WTC11 (cell line): ENCODE measurements around the gene SUV39H2. TPM values are rescaled to one million over a fixed set of nuclear protein-coding genes. Genes with fewer than 3 reads are reported as not detected.

Experiments used
- ATAC-seq: fragments of 200-7000 bp; cut with Tn5 transposase; 2 replicates; pipeline ENCODE4 v1.10.0; 2021; ENCODE audit warnings: mild to moderate bottlenecking, moderate library complexity
- CTCF ChIA-PET: fragments of 300-600 bp; sonication (Branson Sonifier 250); formaldehyde crosslinking; loops from one replicate; lab custom pipeline; 2021; ENCODE audit warnings: antibody characterized with exemption; lab: Charles Lee
- POLR2A ChIA-PET: fragments of 350-600 bp; sonication (Branson Sonifier 250); formaldehyde crosslinking; loops from one replicate; lab custom pipeline; 2021; ENCODE audit warnings: antibody characterized with exemption; lab: Charles Lee
- DNase-seq: peaks from one replicate; pipeline ENCODE4 v3.0.0; 2021; ENCODE audit warnings: low spot score
- H3K27ac Mint-ChIP-seq: 2 replicates; pipeline ENCODE4 v1.8.0; 2021; ENCODE audit warnings: mixed read lengths
- H3K27me3 Mint-ChIP-seq: 2 replicates; pipeline ENCODE4 v1.8.0; 2021; ENCODE audit warnings: low read depth, mild to moderate bottlenecking, moderate library complexity, mixed read lengths
- H3K36me3 Mint-ChIP-seq: 2 replicates; pipeline ENCODE4 v1.8.0; 2021; ENCODE audit warnings: mixed read lengths
- H3K4me1 Mint-ChIP-seq: 2 replicates; pipeline ENCODE4 v1.8.0; 2022; ENCODE audit warnings: mixed read lengths
- H3K4me3 Mint-ChIP-seq: 2 replicates; pipeline ENCODE4 v1.8.0; 2021; ENCODE audit warnings: mild to moderate bottlenecking, moderate library complexity, mixed read lengths
- H3K9me3 Mint-ChIP-seq: 2 replicates; pipeline ENCODE4 v1.8.0; 2021; ENCODE audit warnings: mixed read lengths
- ATF1 ChIP-seq: sonication (generic); formaldehyde crosslinking; IDR thresholded peaks from 2 replicates; pipeline ENCODE4 v1.8.1; 2023; ENCODE audit warnings: mild to moderate bottlenecking, moderate library complexity, missing genetic modification reagents
- ATF3 ChIP-seq: sonication (generic); formaldehyde crosslinking; conservative IDR thresholded peaks from 2 replicates; pipeline ENCODE4 v1.8.1; 2022; ENCODE audit warnings: mild to moderate bottlenecking, missing genetic modification reagents
- ATF6 ChIP-seq: sonication (generic); formaldehyde crosslinking; IDR thresholded peaks from 2 replicates; pipeline ENCODE4 v1.8.1; 2023; ENCODE audit warnings: mild to moderate bottlenecking, missing genetic modification reagents
- CREB1 ChIP-seq: sonication (generic); formaldehyde crosslinking; IDR thresholded peaks from 2 replicates; pipeline ENCODE4 v1.8.0; 2023; ENCODE audit warnings: mild to moderate bottlenecking, missing genetic modification reagents
- E2F1 ChIP-seq: sonication (generic); formaldehyde crosslinking; IDR thresholded peaks from 2 replicates; pipeline ENCODE4 v1.8.0; 2022; ENCODE audit warnings: mild to moderate bottlenecking, missing genetic modification reagents
- E2F4 ChIP-seq: sonication (generic); formaldehyde crosslinking; IDR thresholded peaks from 2 replicates; pipeline ENCODE4 v1.8.1; 2022; ENCODE audit warnings: low read depth, mild to moderate bottlenecking, moderate library complexity, missing genetic modification reagents, borderline replicate concordance
- ELF4 ChIP-seq: sonication (generic); formaldehyde crosslinking; IDR thresholded peaks from 2 replicates; pipeline ENCODE4 v1.8.1; 2022; ENCODE audit warnings: low read depth, mild to moderate bottlenecking, moderate library complexity, missing genetic modification reagents
- EMX1 ChIP-seq: fragments of 250-450 bp; sonication (Bioruptor Pico); IDR thresholded peaks from 2 replicates; pipeline ENCODE4 v1.8.0; 2021; ENCODE audit warnings: mild to moderate bottlenecking
- GABPB1 ChIP-seq: sonication (generic); formaldehyde crosslinking; IDR thresholded peaks from 2 replicates; pipeline ENCODE4 v1.8.1; 2023; ENCODE audit warnings: mild to moderate bottlenecking, missing genetic modification reagents
- IRF2 ChIP-seq: sonication (generic); formaldehyde crosslinking; IDR thresholded peaks from 2 replicates; pipeline ENCODE4 v1.8.0; 2022; ENCODE audit warnings: low read depth, missing genetic modification reagents, borderline replicate concordance
- JUN ChIP-seq: sonication (generic); formaldehyde crosslinking; IDR thresholded peaks from 2 replicates; pipeline ENCODE4 v1.8.0; 2023; ENCODE audit warnings: mild to moderate bottlenecking, missing genetic modification reagents
- MAX ChIP-seq: sonication (generic); formaldehyde crosslinking; IDR thresholded peaks from 2 replicates; pipeline ENCODE4 v1.8.0; 2022; ENCODE audit warnings: mild to moderate bottlenecking, missing genetic modification reagents
- MLX ChIP-seq: sonication (generic); formaldehyde crosslinking; IDR thresholded peaks from 2 replicates; pipeline ENCODE4 v1.8.1; 2023; ENCODE audit warnings: mild to moderate bottlenecking, missing genetic modification reagents, moderate library complexity
- MXD4 ChIP-seq: fragments of 250-450 bp; sonication (Bioruptor Pico); IDR thresholded peaks from 2 replicates; pipeline ENCODE4 v1.8.0; 2021; ENCODE audit warnings: mild to moderate bottlenecking, moderate library complexity, borderline replicate concordance
- NFE2L1 ChIP-seq: sonication (generic); formaldehyde crosslinking; IDR thresholded peaks from 2 replicates; pipeline ENCODE4 v1.8.1; 2023; ENCODE audit warnings: missing genetic modification reagents
- NR3C1 ChIP-seq: sonication (generic); formaldehyde crosslinking; conservative IDR thresholded peaks from 2 replicates; pipeline ENCODE4 v1.8.1; 2023; ENCODE audit warnings: low read depth, mild to moderate bottlenecking, missing genetic modification reagents
- SMAD4 ChIP-seq: sonication (generic); formaldehyde crosslinking; IDR thresholded peaks from 2 replicates; pipeline ENCODE4 v1.8.0; 2022; ENCODE audit warnings: mild to moderate bottlenecking, missing genetic modification reagents
- SOX15 ChIP-seq: fragments of 250-450 bp; sonication (Bioruptor Pico); IDR thresholded peaks from 2 replicates; pipeline ENCODE4 v1.9.0; 2021; ENCODE audit warnings: mild to moderate bottlenecking
- TEAD4 ChIP-seq: sonication (generic); formaldehyde crosslinking; IDR thresholded peaks from 2 replicates; pipeline ENCODE4 v1.8.0; 2022; ENCODE audit warnings: mild to moderate bottlenecking, missing genetic modification reagents
- ZBTB43 ChIP-seq: sonication (generic); formaldehyde crosslinking; IDR thresholded peaks from 2 replicates; pipeline ENCODE4 v1.8.1; 2023; ENCODE audit warnings: mild to moderate bottlenecking, missing genetic modification reagents
- ZNF121 ChIP-seq: sonication (generic); formaldehyde crosslinking; IDR thresholded peaks from 2 replicates; pipeline ENCODE4 v1.8.0; 2023; ENCODE audit warnings: missing genetic modification reagents
- ZNF263 ChIP-seq: sonication (generic); formaldehyde crosslinking; IDR thresholded peaks from 2 replicates; pipeline ENCODE4 v1.8.1; 2022; ENCODE audit warnings: low read depth, mild to moderate bottlenecking, moderate library complexity, missing genetic modification reagents
- ZSCAN18 ChIP-seq: fragments of 250-450 bp; sonication (Bioruptor Pico); IDR thresholded peaks from 2 replicates; pipeline ENCODE4 v2.1.2; 2022; ENCODE audit warnings: mild to moderate bottlenecking, moderate library complexity
- total RNA-seq: library from RNA; stranded (reverse); gene quantifications from 3 replicates; pipeline ENCODE4 v1.2.3, GENCODE V29; 2021

Gene SUV39H2
- total RNA-seq, 1 experiment from 2014 or later: 41.4 TPM

GRCh38 chr10:14909101-14909500 lies 30.4 kb downstream of the SUV39H2 start (continued):
- TF ChIP-seq E2F4 (CRISPR knock-in tag) (no peak), E2F1 (CRISPR knock-in tag) (no peak)
- TF ChIP-seq, all 79 proteins: peak for 0

GRCh38 chr10:14910953-14911352 lies 32.3 kb downstream of the SUV39H2 start:
- CTCF ChIA-PET: no interaction called here
- Mint-ChIP-seq H3K36me3 (peaks cover 94% of the 10 kb centered on the region), H3K9me3 (peaks cover 53% of the 10 kb centered on the region), H3K27me3 (no peaks in the 10 kb centered on the region), H3K27ac (no peak overlapping the region), H3K4me1 (peaks cover 2% of the 10 kb centered on the region; the same call in 1 of the 2 replicates), H3K4me3 (no peak overlapping the region)
- DNase-seq: no peak
- POLR2A ChIA-PET: no interaction called here
- TF ChIP-seq ZSCAN18 (CRISPR knock-in tag) (no peak), ZNF121 (no peak), ATF3 (CRISPR knock-in tag) (no peak), ELF4 (no peak), JUN (CRISPR knock-in tag) (no peak), NR3C1 (CRISPR knock-in tag) (no peak), ATF6 (no peak), IRF2 (CRISPR knock-in tag) (no peak), NFE2L1 (CRISPR knock-in tag) (no peak), SMAD4 (no peak), EMX1 (CRISPR knock-in tag) (no peak), ATF1 (CRISPR knock-in tag) (no peak), CREB1 (no peak), MAX (CRISPR knock-in tag) (no peak), MXD4 (CRISPR knock-in tag) (no peak), SOX15 (CRISPR knock-in tag) (no peak), TEAD4 (CRISPR knock-in tag) (no peak), ZNF263 (no peak), GABPB1 (no peak)
- no peak for ATAC-seq

- POLR2A ChIA-PET: interaction anchor here (1.5 kb wide), 1 partner anchor 34 kb away, joined by 4 read pairs; no protein-coding TSS in a partner anchor
- peaks cover 62% of the 10 kb centered on the region for H3K9me3 Mint-ChIP-seq
- no peaks in the 10 kb centered on the region for H3K27me3 Mint-ChIP-seq
- H3K36me3 Mint-ChIP-seq: peaks cover 94% of the 10 kb centered on the region
- DNase-seq: no peak
- peaks cover 2% of the 10 kb centered on the region; the same call in 1 of the 2 replicates for H3K4me1 Mint-ChIP-seq
- CTCF ChIA-PET: no interaction called here
- H3K27ac Mint-ChIP-seq: no peak overlapping the region
- ATAC-seq: no peak
- H3K4me3 Mint-ChIP-seq: no peak overlapping the region
- no peak for TF ChIP-seq ZBTB43 (CRISPR knock-in tag)
- no peak for TF ChIP-seq MLX (CRISPR knock-in tag)
- TF ChIP-seq NFE2L1 (CRISPR knock-in tag): no peak
These were observed 33.1 kb downstream of the SUV39H2 start for GRCh38 chr10:14911801-14912200.
